Stimulated activated CD4-positive, alpha-beta T cell treated with anti-CD3 and anti-CD28 coated beads, Interleukin-12 subunit alpha, Interleukin-12 subunit beta, amount 100 ng/mL, for 4 hours (primary cell): Measurements from ENCODE around the gene RPL34.
"Not testable (repeated sequence)": the region's sequence is repeated elsewhere in the genome, so short reads cannot be mapped to it uniquely, and the experiment has no call there.

Experiments
- DNase-seq: peaks from one replicate; pipeline ENCODE4 v3.0.0-alpha.2; 2020

Gene RPL34

DNA sequence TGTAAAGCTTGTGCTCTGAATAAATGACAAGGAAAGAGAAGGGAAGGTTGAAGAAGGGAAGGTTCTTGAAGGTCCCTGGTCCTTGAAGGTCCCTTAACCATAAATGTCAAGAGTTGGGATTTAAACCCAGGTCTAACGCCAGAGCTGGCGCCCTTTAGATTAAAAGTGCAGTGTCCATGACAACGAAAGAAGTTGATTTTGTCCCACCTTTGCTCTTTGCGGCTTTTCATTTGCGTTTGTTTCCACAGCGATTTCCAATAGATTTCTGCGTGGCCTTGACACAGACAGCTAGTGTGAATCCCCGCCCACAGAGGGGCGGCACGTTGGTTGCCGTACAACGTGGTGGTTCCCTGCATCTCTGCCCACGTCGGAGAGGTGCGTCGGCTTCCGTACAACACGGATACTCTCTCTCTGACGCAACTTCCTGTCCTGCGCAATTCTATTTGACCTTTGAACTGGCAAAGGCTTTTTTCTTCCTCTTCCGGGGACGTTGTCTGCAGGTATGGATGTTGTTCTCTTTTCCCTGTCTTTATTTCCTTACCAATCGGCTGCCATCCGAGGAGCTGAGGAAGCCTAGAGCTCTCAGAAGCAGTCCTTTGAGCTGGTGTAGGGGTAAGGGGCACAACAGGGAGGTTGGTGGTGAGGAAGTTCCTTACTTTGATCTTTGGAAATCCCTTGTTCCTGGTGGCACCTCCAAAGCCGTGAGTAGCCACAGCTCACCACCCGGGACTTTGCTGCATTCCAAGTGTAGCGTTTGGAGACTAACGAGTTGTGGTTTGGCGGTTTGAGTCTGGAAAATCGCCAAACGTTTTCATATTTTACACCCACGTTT, at the start of gene RPL34:
Gene RPL34, plus strand, starts transcription at position 476 of the 832 bp plus-strand sequence. CDS start 1,384 bp downstream, outside the sequence.
- peak; percentile 93 for DNase-seq

DNA sequence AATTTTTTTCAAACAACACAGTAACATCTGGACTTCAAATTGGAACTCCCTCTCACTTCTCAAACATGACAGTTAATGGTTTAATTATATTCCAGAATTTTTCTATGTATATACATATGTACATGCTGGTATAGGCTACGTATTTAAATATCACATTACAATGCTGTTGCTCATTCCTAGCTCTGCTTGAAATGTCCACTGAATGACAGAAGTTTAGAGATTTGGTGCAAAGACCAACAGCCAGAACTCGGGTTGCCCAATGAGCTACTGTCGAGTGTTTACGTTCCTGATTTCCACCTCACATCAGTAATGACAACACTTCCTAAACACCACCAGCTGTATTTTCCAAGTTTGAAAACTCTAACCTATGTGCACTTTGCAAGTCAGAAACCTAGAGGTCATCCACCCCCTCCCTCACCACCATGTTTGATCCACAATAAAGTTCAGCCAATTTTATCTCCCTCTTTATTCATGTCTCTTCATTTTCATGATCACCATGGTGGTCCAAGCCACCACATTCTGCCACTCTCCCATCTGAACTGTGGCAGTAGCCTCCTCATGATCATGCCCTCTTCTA, 49.3 kb upstream of the RPL34 start:
- DNase-seq: no peak

DNA sequence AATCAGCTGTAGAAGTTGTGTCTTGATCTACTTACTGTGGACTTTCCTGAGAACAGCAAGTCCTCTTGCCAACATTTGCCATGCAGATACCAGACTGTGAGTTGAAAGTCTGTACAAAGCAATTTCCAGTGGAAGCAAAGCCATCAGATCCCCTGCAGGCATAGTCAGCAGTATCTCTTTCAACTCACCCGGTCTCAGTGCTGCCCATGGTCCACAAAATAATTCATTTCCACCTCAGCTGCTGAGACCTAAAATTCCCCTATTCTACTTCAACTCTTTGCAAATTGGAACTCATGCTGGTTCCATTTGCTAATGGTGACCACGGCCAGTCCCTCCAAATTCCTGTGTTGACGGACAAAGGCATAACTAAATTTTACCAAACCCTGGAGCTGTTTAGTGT, 46.0 kb upstream of the RPL34 start:
- DNase-seq: no peak

DNA sequence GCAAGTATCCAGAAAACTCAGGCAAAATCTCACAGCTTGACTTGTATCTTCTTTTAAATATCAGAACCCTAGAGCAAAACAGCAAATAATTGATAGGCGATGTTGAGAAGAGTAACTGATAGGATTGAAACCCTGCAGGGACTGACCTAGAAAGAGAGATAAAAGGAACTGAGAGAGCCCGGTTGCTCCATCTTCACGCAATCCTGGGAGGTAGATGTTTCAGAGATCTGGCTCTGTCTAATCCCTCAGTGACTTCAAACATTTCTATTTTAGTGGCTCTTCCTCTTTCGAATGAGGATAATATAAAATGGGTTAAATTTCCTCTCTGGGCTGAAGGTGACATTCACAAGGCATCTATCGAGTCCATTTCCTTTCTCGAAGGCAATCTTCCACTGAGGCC, 39.3 kb upstream of the RPL34 start:
- no peak for DNase-seq

DNA sequence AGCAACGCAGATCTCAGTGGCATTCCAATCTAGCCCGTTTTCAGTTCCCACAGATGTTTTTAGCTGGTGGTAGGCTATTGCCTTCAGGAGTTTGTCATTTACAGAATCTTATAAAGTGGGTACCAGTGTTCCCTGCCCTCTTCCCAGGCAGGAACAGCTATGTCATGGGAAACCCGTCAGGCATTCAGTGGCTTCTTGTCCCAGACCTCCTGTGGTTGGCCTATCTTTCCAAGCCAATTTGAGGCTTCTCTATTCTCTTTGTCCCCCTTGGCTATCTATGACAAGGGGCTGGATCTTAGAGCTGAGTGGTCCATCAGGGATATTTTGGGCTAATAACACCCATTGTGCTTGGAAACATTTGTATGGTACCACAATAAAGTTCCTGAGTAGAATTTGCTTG, 33.6 kb upstream of the RPL34 start:
- no peak for DNase-seq

DNA sequence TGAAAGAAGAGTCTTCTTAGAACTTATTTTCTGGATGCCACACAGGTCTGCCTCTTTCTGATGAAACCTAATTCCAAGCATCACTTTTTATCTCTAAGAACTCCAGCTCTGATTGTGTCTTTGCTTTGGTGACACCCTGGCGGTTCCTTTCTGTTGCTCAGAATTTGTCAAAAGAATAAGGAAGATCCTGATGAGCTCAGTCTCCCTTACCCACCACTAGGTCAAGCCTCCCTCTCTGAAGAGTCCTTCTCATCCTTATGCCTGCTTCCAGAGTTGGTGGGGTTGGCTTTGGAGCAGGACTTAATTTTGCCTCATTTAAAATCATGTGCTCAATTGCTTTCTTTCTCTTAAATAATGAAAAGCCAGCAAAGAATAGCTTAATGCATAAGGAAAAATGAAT, 31.5 kb upstream of the RPL34 start:
- DNase-seq: no peak

DNA sequence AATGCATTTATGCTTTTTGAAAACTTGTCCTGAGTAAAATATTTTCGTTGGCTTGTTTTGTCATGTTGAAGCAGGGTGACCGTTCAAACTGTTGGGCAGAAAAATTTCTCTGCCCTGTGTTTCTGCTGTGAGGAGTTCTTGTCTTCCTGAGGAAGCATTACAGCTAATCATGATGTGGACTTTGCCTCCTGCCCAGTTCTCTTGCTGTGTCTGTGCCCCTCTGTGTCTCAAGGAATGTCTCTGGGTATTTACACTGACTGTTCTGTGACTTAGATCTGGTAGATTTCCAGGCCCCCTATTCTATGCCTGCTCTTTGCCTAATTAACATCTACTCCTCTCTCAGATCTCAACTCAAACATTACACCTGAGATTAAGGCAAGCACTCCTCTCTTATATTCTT, 30.4 kb upstream of the RPL34 start:
- DNase-seq: no peak

DNA sequence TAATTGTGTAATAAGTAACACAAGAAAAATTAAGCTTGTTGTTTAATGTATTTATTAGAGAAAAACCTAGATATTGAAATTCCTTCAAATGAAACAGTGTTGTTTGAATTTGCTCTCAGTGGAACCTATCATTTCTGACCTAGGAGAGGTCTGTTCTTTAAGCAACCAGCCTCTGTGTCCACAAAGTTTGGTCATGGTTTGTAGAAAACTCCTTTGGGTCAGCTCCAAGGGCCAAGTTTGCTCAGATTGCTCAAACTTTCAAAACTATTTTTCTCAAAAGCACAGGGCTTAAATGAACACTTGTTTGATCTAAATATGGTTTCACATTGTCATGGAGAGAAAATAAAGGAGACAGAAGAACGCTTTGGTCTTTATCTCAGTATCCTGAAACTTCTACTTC, 29.6 kb upstream of the RPL34 start:
- no peak for DNase-seq

DNA sequence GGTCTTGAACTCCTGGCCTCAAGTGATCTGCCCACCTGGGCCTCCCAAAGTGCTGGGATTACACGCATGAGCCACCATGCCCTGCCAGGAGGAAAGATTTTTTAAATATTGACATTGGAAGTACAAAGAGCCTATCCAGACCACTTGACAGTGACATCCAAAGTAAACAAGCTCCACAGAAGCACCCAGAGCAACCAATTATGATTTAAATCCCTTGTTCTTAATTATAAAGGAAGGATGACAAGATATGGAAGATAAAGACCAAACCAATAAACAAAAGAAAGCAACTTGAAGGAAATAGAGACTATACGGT, 27.7 kb upstream of the RPL34 start:
- DNase-seq: no peak

DNA sequence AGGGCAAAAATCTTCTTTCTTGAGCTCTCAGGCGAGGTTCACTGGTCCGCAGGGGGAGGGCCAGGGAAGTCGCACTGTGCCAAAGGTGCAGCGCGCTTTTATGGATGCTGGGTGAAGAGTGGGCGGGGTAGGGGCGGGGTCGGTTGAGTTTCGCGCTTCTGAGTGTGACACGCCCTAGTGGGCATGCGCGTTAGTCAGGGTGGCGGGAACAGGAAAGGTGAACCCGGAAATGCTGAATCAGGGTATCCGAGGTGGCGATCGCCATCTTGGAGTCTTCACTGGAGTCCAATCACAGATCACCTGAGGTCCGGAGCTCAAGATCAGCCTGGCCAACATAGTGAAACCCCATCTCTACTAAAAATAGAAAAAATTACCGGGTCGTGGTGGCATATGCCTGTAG, 26.1 kb upstream of the RPL34 start:
- DNase-seq: not testable (repeated sequence)

DNA sequence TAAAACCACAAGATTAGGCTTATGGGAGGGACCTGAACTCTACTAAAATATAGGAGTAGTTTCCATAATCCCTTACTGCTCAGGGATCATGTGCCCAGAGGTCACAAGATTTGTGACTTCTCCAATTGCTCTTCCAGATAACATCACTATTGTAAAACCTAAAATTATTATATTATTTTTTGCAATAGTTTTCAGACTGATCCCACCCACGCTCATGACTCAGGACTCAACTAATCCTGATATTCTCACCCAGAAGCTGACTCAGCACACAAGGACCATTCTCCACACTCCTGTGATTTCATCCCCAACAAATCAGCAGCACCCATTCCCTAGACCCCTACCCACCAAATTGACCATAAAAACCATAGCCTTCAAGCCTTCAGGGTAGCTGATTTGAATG, 24.0 kb upstream of the RPL34 start:
- DNase-seq: no peak

DNA sequence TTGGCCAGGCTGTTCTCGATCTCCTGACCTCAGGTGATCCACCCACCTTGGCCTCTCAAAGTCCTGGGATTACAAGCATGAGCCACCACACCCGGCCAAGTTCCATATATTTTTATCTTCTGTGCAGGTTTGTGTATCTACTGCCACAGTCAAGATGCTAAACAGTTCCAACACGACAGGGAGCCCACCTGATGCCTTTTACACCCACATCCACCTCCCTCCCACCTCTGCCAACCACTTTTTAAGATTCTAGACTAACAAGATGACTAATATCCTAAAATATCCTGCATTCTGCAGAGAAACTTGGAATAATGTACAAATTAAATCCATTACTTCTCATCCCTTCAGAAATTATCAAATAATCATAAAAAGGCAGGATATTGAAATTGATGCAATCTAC, 19.3 kb upstream of the RPL34 start:
- DNase-seq: no peak

DNA sequence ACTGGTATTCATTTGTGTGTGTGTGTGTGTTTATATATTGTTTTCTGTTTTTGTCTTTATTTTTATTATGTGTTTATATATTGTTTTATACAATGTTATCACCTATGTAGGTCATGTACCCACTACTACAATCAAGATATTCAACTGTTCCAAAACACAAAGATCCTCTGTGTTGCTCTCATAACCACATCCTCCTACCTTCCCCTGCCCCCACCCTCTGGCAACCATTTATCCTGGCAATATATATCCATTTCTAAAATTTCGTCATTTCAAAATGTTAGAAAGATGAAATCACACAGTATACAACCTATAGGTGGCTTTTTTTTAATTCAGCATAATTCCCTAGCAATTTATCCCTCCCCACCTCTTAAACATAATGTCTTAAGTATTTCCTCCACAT, 18.8 kb upstream of the RPL34 start:
- no peak for DNase-seq

DNA sequence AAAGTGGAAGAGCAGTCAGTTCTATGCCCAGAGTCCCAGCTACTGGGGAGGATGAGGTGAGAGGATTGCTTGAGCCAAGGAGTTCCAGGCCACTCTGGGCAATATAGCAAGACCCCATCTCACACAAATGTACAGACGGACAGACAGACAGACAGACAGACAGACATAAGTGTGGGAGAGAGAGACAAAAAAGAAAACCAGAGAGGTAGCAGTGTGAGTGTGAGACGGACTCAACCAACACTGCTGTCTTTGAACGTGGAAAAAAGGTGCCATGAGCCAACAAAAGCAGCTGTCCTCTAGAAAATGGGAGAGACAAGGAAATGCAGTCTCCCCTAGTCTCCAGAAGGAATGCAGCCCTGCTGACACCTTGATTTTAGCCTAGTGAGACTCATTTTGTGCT, 18.2 kb upstream of the RPL34 start:
- no peak for DNase-seq

DNA sequence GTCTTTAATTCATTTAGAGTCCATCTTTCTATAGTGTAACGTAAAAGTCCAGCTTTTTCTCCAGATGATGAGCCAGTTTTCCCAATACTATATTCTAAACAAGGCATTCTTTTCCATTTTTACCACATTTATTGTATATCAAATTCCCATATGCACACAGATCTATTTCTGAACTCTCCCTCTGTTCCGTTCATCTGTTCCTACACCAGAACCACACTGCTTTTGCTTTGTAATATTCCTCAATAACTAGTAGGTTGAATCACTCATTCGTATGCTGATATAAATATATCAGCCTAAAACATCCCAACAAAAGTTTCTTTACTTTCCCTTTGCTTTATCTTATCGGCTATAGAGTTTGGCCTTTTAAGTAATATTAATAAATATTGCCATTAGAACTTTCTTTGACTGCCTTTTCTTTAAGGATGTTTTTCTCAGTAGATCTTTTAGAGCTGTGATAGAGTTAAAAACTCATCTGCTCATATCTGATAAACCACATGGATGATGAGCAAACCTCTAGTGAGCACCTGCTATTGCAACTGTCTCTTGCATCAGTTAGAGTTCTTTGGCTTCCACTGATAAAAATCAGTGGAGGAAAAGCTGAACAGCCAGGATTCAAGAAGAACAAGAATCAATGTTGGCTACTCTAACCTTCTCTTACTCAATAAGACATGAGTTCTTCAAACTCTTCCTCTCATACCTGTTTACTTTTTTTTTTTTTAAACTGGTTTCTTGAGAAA, 13.1 kb upstream of the RPL34 start:
- no peak for DNase-seq

DNA sequence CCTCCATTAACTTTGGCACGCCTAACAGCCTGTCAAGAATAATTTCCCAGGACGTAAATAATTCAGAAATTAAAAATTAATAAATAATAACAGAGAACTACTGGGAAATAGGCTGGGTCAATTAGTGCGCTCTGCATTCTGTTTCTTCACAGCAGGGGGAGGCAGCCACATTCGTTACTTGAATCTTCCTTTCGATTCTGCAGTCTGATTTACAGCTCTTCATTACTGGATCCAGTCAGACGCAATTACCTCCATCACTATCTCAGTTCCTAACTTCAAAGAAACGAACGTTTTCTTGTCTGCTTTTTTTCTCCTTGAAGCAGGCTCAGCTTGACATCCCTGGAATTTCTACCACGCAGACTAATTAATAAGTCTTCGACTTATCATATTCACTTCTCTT, 9.0 kb upstream of the RPL34 start:
- DNase-seq: no peak

DNA sequence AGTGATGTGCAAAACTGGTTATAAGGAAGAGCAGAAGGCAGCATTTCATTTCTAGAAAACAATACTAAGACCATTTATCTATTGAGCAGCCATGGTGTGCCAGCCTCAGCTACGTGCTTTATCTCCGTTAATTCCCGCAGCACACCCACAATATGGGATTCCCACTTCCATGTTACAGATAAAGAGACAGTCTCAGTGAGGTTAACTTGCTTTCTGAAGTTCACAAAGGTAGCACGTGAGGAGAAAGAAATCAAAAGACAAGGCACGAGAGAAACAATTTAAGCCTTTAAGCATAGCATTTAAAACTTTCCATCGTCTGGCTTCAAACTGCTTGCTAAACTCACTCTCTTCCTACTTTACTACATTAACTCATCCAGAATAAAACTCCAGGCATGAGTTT, 8.0 kb upstream of the RPL34 start:
- DNase-seq: no peak

DNA sequence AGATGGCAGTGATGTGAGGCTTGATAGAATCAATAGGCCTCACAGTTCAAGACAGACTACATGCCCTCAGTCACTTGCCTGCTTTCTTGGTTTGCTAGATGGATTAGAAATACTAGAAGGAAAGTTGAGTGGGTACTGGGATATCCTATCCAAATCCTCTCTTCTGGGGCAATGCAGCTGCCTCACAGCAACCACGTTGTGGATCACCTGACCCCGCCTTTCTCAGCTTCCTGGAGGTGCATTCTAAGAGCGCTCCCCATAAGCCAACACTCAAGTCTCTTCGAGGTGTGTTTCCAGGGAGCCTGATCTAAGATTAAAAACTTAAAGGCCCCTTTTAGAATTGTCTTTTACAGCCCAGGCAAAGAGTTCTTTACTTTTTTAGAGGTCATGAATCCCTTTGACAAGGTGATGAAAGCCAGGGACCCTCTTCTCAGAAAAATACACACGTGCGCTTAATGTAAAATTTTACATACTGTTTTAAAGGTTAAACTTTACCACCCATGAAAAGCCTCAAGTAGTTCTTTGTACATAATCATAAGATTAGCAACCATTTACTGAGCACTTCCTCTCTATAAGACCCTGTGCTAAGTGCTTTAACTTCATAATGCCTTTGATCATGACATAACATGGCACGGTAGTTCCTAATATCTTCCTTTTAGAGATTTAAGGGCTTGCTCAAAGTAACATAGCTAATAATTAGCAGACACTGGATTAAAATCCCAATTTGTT, 840 bp upstream of the RPL34 start:
- no peak for DNase-seq

DNA sequence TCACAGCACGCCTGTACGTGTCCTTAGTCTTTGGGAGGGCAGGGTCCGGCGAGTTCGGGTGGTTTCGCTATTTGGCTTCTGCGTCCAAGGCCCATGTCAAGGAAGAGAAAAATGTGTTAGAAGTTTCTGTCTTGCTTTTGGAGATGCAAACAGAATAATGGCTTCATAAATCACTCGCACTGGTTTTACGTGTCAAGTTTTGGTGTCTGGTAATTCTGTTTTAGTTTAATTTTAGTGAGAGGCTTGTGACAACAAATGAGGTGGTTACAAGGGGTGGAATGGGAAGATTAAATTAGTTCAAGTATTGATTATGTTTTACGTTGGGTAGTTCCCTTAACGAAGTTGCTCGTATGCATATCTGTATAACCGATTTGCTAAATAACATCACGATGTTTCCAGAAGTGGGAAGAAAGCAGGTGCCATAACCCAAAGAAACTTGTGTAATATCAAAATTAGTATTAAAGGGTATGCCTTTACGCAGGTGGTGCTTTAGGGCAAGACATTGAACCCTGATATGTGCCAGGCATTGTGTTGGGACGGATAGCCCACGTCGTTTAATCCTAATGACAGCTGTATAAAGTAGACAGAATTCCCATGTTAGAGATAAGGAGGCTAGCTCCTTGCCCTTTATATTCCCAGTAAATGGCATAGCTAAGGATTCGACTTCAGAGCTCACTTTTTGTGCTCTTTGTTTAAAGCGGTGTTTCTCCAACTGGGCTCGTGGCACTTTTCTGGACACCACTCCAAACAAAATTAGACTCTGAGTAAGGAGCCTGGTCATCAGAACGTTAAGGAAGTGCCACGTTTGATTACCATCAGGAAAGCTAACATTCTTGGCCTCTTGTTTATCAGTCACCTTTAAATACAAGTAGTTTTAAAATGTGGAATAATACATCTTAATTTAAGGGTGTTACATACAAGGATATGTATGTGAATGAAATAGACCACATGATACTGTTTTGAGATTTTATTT, 843 bp downstream of the RPL34 start:
- no peak for DNase-seq

DNA sequence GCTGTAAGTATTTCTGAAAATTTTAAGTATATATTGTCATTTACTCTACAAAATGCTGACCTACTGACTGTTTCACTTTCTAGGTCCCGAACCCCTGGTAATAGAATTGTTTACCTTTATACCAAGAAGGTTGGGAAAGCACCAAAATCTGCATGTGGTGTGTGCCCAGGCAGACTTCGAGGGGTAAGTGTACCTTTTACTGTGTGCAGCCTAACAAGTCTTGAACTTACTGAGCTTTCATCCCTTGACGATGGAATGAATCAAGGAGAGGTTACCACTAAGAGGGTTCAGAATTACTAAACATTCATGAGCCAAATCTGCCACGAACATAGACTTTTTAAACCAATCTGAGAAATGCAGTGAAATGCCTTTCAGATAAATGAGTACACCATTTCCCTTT, 1.6 kb downstream of the RPL34 start:
- DNase-seq: no peak

DNA sequence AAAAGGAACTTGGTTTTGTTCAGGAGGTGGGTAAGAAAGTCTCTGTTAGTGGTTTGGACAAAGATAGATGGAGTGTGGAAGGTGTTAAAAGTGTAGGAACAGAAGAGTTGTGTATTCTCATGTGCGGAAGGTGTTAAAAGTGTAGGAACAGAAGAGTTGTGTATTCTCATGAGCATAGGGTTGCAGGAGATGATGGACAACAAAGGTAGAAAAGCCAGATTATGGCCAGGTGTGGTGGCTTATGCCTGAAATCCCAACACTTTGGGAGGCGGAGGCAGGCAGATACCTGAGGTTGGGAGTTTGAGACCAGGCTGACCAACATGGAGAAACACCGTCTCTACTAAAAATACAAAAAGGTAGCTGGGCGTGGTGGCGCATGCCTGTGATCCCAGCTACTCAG, 2.5 kb downstream of the RPL34 start:
- DNase-seq: no peak

DNA sequence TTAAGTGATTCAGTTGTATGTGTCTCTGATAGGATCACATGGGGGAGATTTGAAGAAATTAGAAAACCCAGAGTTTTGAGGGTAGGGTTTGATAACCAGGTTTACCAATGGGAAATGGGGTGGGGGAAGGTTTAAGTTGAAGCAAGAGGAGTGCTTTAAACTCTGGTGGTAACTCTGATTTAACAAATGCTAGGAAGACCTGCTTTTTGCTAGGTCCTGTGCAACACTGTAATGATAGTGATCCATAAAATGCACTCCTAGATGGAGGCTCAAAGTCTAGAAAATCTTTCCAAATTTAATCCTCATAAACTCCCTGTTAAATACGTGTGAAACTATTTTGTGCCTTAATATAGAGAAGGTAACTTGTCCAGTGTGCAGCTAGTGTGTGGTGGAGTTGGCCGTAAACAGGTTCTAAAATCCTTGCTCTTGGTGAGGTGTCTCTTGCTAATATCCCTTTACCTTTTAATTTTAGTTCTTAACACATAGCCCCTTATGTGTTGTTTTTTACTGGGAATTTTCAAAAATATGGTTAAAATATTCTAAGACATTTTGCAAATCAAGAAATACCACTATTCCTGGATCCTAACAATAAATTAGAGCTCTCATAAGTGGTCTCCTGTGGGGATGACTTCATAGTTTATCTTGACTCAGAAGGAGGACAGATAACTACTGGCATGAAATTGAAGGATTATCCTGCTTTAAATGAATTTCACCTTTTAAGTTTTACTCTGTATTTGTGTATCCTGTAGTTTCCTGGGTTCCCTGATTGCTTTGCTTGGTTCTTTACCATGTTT, 4.1 kb downstream of the RPL34 start:
- no peak for DNase-seq
